Epidermal melanocyte (primary cell): ENCODE results near the gene MED13L.
"Not testable (repeated sequence)": the region's sequence is repeated elsewhere in the genome, so short reads cannot be mapped to it uniquely, and the experiment has no call there.

Experiments
- DNase-seq: peaks from one replicate; pipeline ENCODE4 v3.0.0; 2011; ENCODE audit warnings: low spot score; ENCODE audit not compliant: insufficient read length

MED13L gene

DNA sequence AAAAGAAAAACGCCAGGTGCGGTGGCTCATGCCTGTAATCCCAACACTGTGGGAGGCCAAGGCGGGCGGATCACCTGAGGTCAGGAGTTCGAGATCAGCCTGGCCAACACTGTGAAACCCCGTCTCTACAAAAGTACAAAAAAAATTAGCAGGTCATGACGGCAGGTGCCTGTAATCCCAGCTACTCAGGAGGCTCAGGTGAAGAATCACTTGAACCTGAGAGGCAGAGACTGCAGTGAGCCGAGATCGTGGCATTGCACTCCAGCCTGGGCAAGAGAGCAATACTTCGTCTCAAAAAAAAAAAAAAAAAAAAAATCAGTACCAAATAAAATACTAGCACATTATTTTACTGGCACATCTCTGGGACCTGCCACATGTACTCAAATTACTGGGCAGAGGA lies 145.5 kb downstream of the MED13L start:
- not testable (repeated sequence) for DNase-seq

- no peak for DNase-seq
Measured at GRCh38 chr12:116131176-116131575, 146.3 kb downstream of the MED13L start.

DNA sequence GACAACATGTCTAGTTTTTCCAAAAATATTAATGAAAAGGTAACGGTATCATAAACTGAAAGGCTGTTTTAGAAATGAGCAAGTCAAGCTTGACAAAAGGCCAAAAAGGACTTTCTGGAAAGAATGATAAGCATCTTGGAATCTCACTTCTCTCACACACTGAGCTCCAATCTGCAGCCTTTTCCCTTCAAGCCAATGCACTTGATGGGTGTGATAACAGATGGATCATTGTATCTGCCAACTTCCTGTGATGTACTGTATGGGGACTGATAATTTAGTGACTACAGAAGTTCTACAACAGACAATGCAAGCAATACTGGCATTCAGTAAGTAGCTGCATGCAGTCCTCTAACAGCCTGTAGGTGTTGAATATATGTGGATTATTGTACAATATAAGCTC lies 147.1 kb downstream of the MED13L start:
- no peak for DNase-seq

GRCh38 chr12:116128779-116129178 lies 148.7 kb downstream of the MED13L start:
- no peak for DNase-seq

GRCh38 chr12:116127859-116128258 lies 149.6 kb downstream of the MED13L start:
- no peak for DNase-seq

GRCh38 chr12:116126610-116127009 lies 150.9 kb downstream of the MED13L start:
- DNase-seq = no peak

DNA sequence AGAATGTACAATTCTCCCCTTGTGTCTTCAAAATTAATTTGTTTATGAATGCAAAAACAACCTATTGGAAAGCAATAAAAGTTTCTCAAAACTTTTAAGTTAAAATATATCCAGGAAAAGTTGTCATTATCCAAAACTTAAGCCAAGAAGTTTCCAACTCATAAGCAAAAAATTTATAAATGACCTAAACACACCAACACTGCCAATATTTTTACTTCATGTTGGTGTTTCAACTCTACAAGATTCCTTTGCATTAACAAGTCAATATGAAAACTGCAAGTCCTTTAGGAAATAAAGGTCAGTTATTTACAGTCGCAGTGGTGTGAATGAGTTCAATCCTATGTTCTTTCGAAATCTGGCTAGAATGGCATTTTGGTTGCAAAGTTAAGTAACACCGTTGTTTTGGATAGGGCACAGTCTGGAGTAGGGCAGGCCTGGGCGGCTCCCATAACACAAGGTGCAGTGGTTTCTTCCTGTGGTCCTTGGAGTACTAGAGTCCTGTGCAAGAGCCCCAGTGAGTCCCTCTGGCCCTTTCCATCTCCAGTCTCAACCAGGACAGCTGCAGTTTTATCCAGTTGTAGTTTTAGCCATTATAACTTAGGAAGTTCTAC lies 151.4 kb downstream of the MED13L start:
- no peak for DNase-seq

GRCh38 chr12:116125084-116125483 lies 152.4 kb downstream of the MED13L start:
- no peak for DNase-seq

- DNase-seq = peak; percentile 43
Measured at GRCh38 chr12:116123451-116124258, 153.8 kb downstream of the MED13L start.

GRCh38 chr12:116122628-116123027 lies 154.9 kb downstream of the MED13L start:
- no peak for DNase-seq

- DNase-seq = no peak
Measured at GRCh38 chr12:116121453-116121871, 156.0 kb downstream of the MED13L start.

DNA sequence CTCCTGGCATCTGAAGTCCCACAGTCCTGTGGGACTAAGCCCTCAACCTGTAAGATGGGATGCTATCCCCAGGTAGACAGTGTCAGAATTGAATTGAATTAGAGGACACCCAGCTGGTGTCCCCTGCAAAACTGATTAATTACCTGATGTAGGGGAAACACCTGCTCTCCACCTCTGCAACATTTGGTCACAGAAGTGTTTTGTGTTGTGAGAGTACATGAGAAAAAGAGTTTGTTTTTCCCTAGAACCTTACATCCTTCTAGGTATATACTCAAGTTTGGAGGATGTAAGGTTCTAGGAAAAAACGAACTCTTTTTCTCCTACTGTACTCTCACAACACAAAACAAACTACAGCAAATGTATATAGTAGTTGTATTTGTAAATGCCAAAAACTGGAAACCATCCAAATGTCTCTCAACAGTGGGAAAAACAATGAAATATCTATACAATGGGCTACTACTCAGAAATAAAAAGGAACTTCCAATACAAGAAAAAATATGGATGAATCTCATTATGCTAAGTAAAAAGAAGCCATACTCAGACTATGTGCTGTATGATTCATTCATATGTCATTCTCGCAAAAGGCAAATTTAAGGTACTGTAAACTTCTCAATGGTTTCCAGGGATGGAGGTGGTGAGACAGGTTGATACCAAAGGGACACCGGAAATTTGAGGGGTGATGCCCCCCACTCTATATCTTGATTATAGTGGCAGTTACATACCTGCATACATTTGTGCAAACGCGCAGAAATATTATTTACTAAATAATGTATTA lies 160.7 kb downstream of the MED13L start:
- DNase-seq = no peak

GRCh38 chr12:116113398-116114130 lies 163.9 kb downstream of the MED13L start:
- DNase-seq = no peak

DNA sequence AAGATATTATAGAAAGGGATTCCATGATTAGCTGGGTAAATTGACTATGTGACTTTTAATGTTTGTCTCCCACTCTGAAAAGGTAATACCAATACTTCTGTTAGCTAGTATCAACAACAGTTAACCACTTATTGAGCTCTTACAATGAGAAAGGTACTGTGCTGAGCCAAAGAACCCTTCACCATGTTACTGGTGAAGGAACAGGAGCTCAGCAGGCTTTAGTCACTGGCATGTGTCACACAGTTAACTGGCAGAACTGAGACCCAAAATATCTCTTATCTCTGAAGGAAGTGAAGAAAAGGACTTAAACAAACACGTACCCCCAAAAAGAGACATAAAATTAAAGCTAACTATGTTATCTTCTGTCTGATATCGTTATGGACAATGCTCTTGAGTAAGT lies 170.6 kb downstream of the MED13L start:
- no peak for DNase-seq

GRCh38 chr12:116104167-116104767 lies 173.2 kb downstream of the MED13L start:
- DNase-seq = peak; percentile 49

- DNase-seq = no peak
Measured at GRCh38 chr12:116101991-116102390, 175.5 kb downstream of the MED13L start.

DNA sequence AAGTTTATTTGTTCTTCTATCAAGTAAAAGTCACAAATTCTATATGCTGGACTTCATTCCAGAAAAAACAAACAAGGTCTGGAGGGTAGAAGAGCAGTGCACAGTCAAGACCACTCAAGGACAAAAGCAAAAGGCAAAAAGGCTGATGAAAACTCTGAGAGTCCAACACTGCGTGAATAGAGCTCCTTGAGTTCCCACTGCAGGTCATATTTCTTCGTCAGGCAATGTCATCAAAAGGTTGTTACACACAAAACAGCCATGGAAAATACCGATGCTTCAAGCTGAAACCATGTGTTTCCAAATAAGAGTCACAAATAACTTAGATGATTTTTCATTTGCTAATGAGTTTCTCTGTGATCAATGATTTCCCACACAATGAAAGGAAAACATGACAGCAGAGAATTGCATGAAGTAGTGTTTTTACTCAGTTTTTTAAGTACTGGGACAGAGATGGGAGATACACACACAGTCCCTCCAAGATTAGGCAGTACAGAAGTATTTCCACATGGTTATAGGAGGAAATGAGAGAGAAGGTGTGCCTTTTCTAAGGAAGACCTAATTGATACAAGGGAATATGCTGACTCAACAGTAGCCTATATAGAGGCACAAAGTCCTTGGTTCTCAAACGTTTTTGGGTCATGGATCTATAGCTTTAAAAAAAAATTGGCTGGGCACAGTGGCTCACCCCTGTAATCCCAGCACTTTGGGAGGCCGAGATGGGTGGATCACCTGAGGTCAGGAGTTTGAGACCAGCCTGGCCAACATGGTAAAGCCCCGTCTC lies 177.7 kb downstream of the MED13L start:
- DNase-seq = no peak

DNA sequence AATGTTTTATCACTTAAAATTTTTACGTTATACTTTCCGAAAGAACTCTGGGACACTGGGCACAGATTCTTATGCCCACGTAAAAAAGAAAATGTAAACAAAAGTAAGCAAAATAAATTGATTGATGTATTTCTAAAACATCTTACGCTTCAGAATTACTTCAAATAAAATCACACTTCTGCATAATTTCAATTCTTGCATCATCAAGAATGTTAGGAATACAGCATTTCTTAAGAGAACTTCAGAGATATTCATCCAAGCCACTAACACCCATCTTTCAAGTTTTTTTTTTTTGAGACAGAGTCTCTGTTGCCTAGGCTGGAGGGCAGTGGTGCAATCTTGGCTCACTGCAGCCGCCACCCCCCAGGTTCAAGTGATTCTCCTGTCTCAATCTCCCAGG lies 180.6 kb downstream of the MED13L start:
- DNase-seq = no peak

GRCh38 chr12:116094475-116094874 lies 183.0 kb downstream of the MED13L start:
- DNase-seq = no peak

DNA sequence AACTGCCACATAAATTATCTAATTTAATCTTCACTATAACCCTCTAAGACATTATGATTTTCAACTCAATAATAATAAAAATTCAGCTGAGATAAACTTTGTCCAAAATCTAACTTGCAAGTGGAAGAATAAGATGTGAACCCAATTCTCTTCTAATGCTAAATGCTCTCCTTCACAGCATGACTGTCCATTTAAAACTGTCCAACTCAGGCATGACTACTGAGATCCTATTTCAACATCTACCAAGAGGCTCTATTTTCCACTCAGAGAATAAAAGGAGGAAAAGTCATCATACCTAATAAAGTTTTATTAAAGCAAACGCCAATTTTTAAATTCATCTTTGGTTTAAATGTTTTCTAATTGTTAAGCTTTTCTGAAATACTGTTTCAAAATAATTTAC lies 183.6 kb downstream of the MED13L start:
- DNase-seq = no peak
